A673 (cell line): ENCODE results near the gene CELF4. TPM values are rescaled to one million over a fixed set of nuclear protein-coding genes. Genes with fewer than 3 reads are reported as not detected.

Source experiments
- BruUV-seq: library from RNA; stranded (reverse); fragments of 400-500 nt; replicated peaks from 2 replicates; lab custom pipeline; 2021; lab: Mats Ljungman, UMichigan
- CTCF ChIA-PET: fragments of 300-600 bp; sonication (Branson Sonifier 250); formaldehyde crosslinking; loops from one replicate; lab custom pipeline; 2022; ENCODE audit warnings: antibody characterized with exemption; lab: Charles Lee
- POLR2A ChIA-PET: fragments of 300-600 bp; sonication (Branson Sonifier 250); formaldehyde crosslinking; loops from one replicate; lab custom pipeline; 2022; ENCODE audit warnings: antibody characterized with exemption; ENCODE audit not compliant: low non-redundant PET; lab: Charles Lee
- DNase-seq: peaks from one replicate; pipeline ENCODE4 v3.0.0-alpha.2; 2015; ENCODE audit warnings: low spot score
- H3K27ac ChIP-seq: fragments of 200-600 bp; sonication (generic); 2 replicates; pipeline ENCODE4 v1.5.1; 2016; ENCODE audit warnings: mixed run types, low read depth, mild to moderate bottlenecking, mixed read lengths, antibody characterized with exemption, low read length; ENCODE audit not compliant: poor library complexity, severe bottlenecking
- H3K27me3 ChIP-seq: fragments of 200-600 bp; sonication (generic); replicated peaks from 2 replicates; pipeline ENCODE4 v1.6.1; 2017; ENCODE audit warnings: mixed run types, low read depth, mild to moderate bottlenecking, mixed read lengths, antibody characterized with exemption, low read length; ENCODE audit not compliant: insufficient read depth, poor library complexity
- H3K36me3 ChIP-seq: fragments of 200-600 bp; sonication (generic); 2 replicates; pipeline ENCODE4 v1.6.1; 2016; ENCODE audit warnings: mixed run types, mild to moderate bottlenecking, mixed read lengths, antibody characterized with exemption, low read length; ENCODE audit not compliant: insufficient read depth, poor library complexity, severe bottlenecking
- H3K4me1 ChIP-seq: fragments of 200-600 bp; sonication (generic); 2 replicates; pipeline ENCODE4 v1.6.1; 2017; ENCODE audit warnings: mixed run types, mild to moderate bottlenecking, mixed read lengths, antibody characterized with exemption, low read length; ENCODE audit not compliant: insufficient read depth, poor library complexity, severe bottlenecking
- H3K4me3 ChIP-seq: fragments of 200-600 bp; sonication (generic); 2 replicates; pipeline ENCODE4 v1.5.1; 2016; ENCODE audit warnings: low read depth, mixed run types, mild to moderate bottlenecking, mixed read lengths, low read length; ENCODE audit not compliant: poor library complexity, severe bottlenecking
- H3K9me3 ChIP-seq: fragments of 200-600 bp; sonication (generic); 2 replicates; pipeline ENCODE4 v1.6.1; 2016; ENCODE audit warnings: mixed run types, low read depth, mild to moderate bottlenecking, mixed read lengths, antibody characterized with exemption, low read length; ENCODE audit not compliant: poor library complexity, severe bottlenecking
- EZH2 ChIP-seq: fragments of 200-600 bp; sonication (generic); IDR thresholded peaks from 2 replicates; pipeline ENCODE4 v1.6.1; 2017; ENCODE audit warnings: borderline replicate concordance, low read depth, mild to moderate bottlenecking, mixed read lengths, antibody characterized with exemption, low read length; ENCODE audit not compliant: poor library complexity, severe bottlenecking
- intact Hi-C: fragments of 100-400 bp; cut with micrococcal nuclease; formaldehyde crosslinking; loops from one replicate; pipeline ENCODE4 v1.10.0; 2022; ENCODE audit not compliant: unreplicated experiment
- total RNA-seq: library from RNA; stranded (reverse); gene quantifications from 2 replicates; pipeline ENCODE4 v1.2.3, GENCODE V29; 2021
- TF ChIP-seq, protein P1 (sequence below): fragments of 300-800, 200-600 bp; sonication (generic); conservative IDR thresholded peaks from 2 replicates; pipeline ENCODE4 v1.5.1; 2017; ENCODE audit warnings: low read depth, mild to moderate bottlenecking, antibody characterized with exemption, low read length, moderate library complexity, mixed read lengths

Gene CELF4
- total RNA-seq, 1 experiment from 2014 or later = not detected

DNA sequence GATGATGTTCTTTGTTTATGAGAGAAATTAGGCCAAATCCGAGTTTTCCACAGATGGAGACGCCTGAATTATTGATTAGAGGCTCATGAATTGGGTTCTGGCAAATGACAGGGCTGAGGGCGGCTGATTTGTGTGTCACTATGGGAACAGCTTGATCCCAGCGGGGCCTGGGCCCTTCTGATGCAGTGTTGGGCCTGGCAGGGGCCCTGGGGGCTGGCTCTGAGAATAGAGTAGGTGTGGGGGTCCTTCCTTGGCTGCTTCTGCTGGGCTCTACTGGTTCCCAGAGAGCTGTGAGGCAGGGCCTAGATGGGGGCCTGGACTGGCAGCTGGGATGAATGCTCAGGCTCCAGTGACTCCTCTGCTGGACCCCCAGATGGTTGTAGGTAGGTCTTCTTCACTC, 164.8 kb downstream of the CELF4 start:
- no peak for TF ChIP-seq EZH2
- TF ChIP-seq, protein P1, sequence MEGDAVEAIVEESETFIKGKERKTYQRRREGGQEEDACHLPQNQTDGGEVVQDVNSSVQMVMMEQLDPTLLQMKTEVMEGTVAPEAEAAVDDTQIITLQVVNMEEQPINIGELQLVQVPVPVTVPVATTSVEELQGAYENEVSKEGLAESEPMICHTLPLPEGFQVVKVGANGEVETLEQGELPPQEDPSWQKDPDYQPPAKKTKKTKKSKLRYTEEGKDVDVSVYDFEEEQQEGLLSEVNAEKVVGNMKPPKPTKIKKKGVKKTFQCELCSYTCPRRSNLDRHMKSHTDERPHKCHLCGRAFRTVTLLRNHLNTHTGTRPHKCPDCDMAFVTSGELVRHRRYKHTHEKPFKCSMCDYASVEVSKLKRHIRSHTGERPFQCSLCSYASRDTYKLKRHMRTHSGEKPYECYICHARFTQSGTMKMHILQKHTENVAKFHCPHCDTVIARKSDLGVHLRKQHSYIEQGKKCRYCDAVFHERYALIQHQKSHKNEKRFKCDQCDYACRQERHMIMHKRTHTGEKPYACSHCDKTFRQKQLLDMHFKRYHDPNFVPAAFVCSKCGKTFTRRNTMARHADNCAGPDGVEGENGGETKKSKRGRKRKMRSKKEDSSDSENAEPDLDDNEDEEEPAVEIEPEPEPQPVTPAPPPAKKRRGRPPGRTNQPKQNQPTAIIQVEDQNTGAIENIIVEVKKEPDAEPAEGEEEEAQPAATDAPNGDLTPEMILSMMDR = no peak
- ChIA-PET POLR2A (no interaction called here), CTCF (no interaction called here)
- DNase-seq = no peak
- H3K27me3 ChIP-seq = peaks cover 3% of the 10 kb centered on the region
- H3K4me3 ChIP-seq = no peak overlapping the region
- no peaks in the 10 kb centered on the region for H3K9me3 ChIP-seq
- H3K4me1 ChIP-seq = no peaks in the 10 kb centered on the region
- intact Hi-C loops = no loop called here
- no peak overlapping the region for H3K27ac ChIP-seq
- BruUV-seq = no TSS peak
- H3K36me3 ChIP-seq = no peaks in the 10 kb centered on the region

DNA sequence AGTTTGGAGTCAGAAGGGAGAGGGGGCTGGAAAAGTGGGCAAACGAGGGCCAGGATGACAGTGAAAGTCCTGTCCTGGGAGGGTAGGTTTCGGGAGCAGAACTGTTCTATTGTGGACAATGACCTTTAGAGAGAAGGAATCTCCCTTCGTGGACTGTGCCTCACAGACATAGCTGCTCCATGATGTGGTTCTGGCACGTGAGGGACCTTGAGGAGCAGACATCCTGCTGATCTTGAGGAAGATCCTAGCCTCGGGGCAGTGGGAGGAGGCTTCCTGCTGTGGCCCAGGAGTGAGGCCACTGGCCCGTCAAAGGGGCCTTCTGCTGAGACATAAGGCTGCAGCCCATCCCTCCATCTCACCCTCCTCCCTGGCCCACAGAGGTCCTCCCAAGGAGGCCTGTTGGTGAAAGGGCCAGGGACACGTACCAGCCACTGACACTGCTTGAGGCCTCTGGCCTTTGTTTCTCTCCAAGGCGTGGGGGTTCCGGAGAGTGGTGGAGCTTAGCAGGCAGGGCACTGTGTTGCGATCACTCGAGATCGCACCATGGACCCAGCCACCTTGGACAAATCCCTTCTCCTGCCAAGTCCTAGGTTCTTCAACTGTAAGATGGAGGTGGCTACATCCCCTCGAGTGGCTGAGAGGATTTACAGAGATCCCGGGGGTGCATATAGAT, 167.2 kb downstream of the CELF4 start:
- Histone ChIP-seq H3K27ac (no peak overlapping the region), H3K27me3 (peaks cover 20% of the 10 kb centered on the region), H3K4me1 (peaks cover 5% of the 10 kb centered on the region), H3K4me3 (no peak overlapping the region), H3K36me3 (no peaks in the 10 kb centered on the region), H3K9me3 (no peaks in the 10 kb centered on the region)
- intact Hi-C loops = no loop called here
- no peak for TF ChIP-seq EZH2
- TF ChIP-seq, protein P1 = no peak
- no peak for DNase-seq
- no TSS peak for BruUV-seq
- POLR2A ChIA-PET = no interaction called here
- CTCF ChIA-PET = no interaction called here

DNA sequence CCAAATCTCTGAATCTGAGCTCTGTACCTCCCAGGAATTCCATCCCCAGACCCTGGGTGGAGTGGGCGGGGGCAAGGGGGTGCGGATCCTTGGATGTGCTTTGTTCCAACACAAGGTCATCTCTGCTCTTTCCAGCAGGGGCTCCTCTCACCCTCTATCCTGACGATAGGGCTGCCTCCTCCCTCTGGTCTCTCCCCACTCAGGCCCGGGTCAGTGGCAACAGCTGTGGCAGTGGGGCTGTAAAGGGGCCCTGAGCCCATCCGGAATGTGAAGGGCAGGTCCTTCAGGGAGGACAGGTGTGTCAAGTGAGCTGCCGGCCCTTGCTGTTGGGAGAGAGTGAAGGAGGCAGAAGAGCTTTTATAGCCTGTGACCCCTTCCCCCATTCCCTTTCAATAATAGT, 167.8 kb downstream of the CELF4 start:
- ChIA-PET POLR2A (no interaction called here), CTCF (no interaction called here)
- DNase-seq = no peak
- Histone ChIP-seq H3K27me3 (peaks cover 26% of the 10 kb centered on the region), H3K4me1 (peaks cover 5% of the 10 kb centered on the region), H3K9me3 (no peaks in the 10 kb centered on the region), H3K36me3 (no peaks in the 10 kb centered on the region), H3K27ac (no peak overlapping the region), H3K4me3 (no peak overlapping the region)
- no peak for TF ChIP-seq EZH2
- TF ChIP-seq, protein P1 = no peak
- intact Hi-C loops = no loop called here
- BruUV-seq = no TSS peak
